RWPE1 (cell line): Measurements from ENCODE around the gene MYRIP.
"Not testable (repeated sequence)": the region's sequence is repeated elsewhere in the genome, so short reads cannot be mapped to it uniquely, and the experiment has no call there.

Experiments used
- CTCF ChIA-PET: fragments of 350-600 bp; sonication (Branson Sonifier 250); formaldehyde crosslinking; extraction: SDS; loops from one replicate; lab custom pipeline; 2021; lab: Yijun Ruan, JAX
- POLR2A ChIA-PET: fragments of 400-600 bp; formaldehyde crosslinking; extraction: SDS; loops from one replicate; lab custom pipeline; 2020; ENCODE audit warnings: antibody characterized with exemption; ENCODE audit not compliant: low non-redundant PET; lab: Yijun Ruan, JAX
- DNase-seq: peaks from one replicate; pipeline ENCODE4 v3.0.0; 2012; ENCODE audit warnings: low spot score
- H3K27ac ChIP-seq: fragments of 450-650 bp; 2 replicates; pipeline ENCODE4 v1.5.1; 2017
- TF ChIP-seq, protein P1 (sequence below): fragments of 450-650 bp; conservative IDR thresholded peaks from 2 replicates; pipeline ENCODE4 v1.5.1; 2017; ENCODE audit warnings: low read depth, mild to moderate bottlenecking

The MYRIP gene

DNA sequence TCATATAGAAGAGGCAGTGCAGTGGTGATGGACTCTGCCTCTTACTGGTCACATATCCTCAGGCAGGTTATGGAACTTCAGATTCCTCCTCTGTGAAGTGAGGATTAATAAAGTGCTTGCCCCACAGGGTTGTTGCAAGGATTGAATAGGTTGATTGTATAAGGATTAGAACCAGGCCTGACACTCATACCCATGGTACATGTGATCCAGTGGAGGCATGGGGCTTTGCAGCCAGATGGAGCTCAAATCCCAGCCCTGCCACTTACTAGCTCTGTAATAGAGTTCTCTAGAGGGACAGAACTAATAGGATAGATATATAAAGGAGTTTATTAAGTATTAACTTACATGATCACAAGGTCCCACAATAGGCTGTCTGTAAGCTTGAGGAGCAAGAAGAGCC is 315.5 kb downstream of the MYRIP start:
- DNase-seq: no peak
- POLR2A ChIA-PET: no interaction called here
- TF ChIP-seq, protein P1, sequence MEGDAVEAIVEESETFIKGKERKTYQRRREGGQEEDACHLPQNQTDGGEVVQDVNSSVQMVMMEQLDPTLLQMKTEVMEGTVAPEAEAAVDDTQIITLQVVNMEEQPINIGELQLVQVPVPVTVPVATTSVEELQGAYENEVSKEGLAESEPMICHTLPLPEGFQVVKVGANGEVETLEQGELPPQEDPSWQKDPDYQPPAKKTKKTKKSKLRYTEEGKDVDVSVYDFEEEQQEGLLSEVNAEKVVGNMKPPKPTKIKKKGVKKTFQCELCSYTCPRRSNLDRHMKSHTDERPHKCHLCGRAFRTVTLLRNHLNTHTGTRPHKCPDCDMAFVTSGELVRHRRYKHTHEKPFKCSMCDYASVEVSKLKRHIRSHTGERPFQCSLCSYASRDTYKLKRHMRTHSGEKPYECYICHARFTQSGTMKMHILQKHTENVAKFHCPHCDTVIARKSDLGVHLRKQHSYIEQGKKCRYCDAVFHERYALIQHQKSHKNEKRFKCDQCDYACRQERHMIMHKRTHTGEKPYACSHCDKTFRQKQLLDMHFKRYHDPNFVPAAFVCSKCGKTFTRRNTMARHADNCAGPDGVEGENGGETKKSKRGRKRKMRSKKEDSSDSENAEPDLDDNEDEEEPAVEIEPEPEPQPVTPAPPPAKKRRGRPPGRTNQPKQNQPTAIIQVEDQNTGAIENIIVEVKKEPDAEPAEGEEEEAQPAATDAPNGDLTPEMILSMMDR: no peak
- CTCF ChIA-PET: no interaction called here
- H3K27ac ChIP-seq: no peak overlapping the region

DNA sequence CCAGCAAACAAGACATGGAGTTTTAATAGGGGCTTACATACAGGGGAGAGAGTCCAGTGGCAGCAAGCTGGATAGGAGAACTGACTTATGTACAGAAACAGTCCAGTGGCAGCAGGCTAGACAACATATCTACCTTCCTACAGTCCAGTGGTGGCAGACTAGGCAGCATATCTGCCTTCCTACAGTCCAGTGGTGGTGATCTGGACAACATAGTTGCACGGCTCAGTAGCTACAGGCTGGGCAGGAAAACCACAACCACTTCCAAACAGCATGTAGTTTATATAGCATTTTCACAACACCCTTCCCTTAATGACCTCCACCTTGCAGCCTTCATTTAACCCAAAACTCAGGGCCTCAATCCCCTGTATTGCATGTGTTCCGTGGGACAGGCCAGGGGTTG is 318.8 kb downstream of the MYRIP start:
- no peak for DNase-seq
- no peak overlapping the region for H3K27ac ChIP-seq
- ChIA-PET CTCF (no interaction called here), POLR2A (no interaction called here)
- TF ChIP-seq, protein P1: no peak

DNA sequence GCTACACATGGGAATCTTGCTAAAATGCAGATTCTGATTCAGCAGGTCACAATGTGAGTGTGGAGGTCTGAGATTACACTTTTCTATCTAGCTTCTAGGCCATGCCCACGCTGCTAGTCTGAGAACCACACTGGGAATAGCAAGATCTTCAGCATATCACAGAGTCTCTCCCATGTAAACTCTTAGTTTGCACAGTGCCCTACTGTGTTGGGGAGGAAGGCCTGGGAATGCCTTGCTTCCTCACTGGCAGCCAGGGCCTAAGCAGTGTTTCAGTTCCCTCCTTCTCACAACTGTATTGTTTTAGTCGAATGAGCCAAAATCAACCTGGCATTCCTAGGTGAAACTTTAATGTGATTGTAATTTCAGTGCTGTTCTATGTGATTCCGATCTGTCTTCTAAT is 320.1 kb downstream of the MYRIP start:
- no peak overlapping the region for H3K27ac ChIP-seq
- POLR2A ChIA-PET: no interaction called here
- TF ChIP-seq, protein P1: no peak
- DNase-seq: no peak
- CTCF ChIA-PET: no interaction called here

DNA sequence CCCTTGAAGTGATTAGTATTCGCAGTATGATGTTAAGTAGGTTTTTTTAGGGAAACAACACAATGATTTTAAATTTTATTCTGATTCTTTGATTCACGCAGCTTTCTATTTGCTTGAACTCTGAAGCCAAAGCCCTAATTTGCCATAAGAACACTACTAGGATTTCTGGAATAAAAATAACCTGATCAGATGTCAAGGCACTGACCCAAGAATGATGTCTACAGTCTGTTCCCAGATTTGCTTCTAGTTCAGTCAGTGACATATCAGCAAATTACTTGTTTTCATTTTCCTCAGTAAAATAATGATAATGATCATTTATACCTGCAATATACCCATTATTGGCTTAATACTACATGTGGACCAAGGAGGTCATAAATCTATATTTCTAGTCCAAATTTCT is 320.6 kb downstream of the MYRIP start:
- no peak overlapping the region for H3K27ac ChIP-seq
- TF ChIP-seq, protein P1: no peak
- ChIA-PET CTCF (no interaction called here), POLR2A (no interaction called here)
- DNase-seq: no peak

DNA sequence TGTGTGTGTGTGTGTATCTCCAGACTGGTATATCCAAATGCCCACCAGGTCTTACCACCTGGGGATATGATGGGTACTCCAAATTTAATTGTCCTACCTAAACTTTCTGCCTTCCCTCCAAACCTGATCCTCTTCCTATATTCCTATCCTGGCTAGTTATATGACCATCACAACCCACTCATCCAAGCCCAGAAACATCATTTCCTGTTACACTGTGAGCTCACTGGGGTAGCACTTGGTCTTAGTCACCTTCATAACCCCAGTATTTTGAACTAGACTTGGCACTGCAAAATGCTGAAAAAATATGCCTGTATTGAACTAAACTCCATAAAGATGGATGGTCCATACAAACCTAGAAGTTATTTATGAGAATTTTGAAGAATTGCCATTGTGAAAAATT is 321.3 kb downstream of the MYRIP start:
- ChIA-PET POLR2A (no interaction called here), CTCF (no interaction called here)
- no peak for DNase-seq

DNA sequence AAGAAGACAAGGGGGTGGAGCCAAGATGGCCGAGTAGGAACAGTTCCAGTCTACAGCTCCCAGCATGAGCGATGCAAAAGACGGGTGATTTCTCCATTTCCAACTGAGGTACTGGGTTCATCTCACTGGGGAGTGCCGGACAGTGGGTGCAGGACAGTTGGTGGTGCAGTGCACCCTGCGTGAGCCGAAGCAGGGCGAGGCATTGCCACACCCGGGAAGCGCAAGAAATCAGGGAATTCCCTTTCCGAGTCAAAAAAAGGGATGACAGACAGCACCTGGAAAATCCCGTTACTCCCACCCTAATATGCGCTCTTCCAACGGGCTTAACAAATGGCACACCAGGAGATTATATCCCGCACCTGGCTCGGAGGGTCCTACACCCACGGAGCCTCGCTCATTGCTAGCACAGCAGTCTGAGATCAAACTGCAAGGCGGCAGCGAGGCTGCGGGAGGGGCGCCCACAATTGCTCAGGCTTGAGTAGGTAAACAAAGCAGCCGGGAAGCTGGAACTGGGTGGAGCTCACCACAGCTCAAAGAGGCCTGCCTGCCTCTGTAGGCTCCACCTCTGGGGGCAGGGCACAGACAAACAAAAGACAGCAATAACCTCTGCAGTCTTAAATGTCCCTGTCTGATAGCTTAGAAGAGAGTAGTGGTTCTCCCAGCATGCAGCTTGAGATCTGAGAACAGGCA is 324.6 kb downstream of the MYRIP start:
- POLR2A ChIA-PET, CTCF ChIA-PET, H3K27ac ChIP-seq, DNase-seq: not testable (repeated sequence)

More for the DNA sequence above, 321.3 kb downstream of the MYRIP start:
- H3K27ac ChIP-seq: no peak overlapping the region
- TF ChIP-seq, protein P1: no peak

DNA sequence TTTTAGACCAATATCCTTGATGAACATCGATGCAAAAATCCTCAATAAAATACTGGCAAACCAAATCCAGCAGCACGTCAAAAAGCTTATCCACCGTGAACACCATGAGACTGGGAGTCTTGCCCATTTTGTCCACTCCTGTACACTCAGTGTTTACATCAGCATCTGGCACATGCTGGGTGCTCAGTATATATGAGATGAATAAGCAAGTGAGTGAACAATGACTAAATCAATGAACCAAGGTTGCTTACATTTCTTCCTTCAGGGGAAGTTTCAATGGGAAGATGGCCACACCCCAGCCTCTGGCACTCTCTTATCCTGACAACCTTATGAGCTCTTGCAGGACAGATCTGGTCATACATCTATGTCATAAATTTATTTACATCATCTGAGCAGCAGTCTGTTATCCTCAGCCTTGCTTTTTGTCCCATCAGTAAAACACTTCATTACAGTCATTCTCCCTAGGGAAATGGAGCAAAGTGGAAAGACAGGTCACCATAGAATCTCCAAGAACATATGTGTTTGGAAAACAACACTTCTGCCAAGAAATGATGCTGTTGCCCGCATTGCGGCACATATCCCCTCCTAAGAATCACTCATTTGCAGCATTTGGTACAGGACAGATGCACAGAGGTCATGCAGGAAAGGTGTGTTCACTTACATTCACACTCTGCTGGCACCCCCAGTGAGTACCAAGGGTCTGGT is 328.3 kb downstream of the MYRIP start:
- peak; percentile 49 for DNase-seq
- ChIA-PET POLR2A (no interaction called here), CTCF (no interaction called here)

More for the DNA sequence above, 328.3 kb downstream of the MYRIP start:
- no peak overlapping the region for H3K27ac ChIP-seq
- TF ChIP-seq, protein P1: no peak
